HuH-7 (cell line): Measurements from ENCODE around the gene MELTF.

ENCODE experiments used
- DNase-seq: peaks from one replicate; pipeline ENCODE4 v3.0.0; 2011; ENCODE audit warnings: low spot score

Gene MELTF

GRCh38 chr3:197010556-197011351 is 18.9 kb downstream of the MELTF start:
- no peak for DNase-seq

DNA sequence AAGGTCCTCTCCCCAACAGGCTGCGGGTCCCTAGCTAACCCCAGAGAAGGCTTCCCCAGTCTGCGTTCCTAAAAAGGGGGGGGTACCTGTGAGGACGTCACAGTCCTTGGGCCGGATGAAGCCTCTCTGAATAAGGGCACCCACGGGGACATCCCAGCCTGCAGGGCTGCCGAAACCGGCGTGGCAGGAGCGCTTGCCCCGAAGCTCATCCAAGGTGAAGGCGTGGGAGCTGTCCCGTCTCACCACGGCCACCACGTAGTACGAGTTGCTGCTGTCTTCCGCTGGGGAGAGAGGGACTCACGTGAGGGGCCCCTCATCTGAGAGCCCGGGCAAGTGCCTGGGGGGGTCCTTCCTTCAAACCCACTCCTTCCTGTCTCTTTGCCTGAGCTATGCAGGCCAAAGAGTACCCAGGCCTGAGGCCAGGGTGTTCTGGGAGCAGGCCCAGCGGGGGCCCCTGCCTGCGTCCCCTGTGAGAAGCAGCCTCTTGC is 20.0 kb downstream of the MELTF start:
- DNase-seq, result no peak

- no peak for DNase-seq
Observed at GRCh38 chr3:197008436-197009209, 21.0 kb downstream of the MELTF start.

- no peak for DNase-seq
Observed at GRCh38 chr3:197007953-197008352, 21.7 kb downstream of the MELTF start.

GRCh38 chr3:197007296-197007940 is 22.2 kb downstream of the MELTF start:
- no peak for DNase-seq

- no peak for DNase-seq
Observed at GRCh38 chr3:197006860-197007259, 22.8 kb downstream of the MELTF start.

GRCh38 chr3:197006446-197006845 is 23.2 kb downstream of the MELTF start:
- no peak for DNase-seq

- DNase-seq, result peak; percentile 67
Observed at GRCh38 chr3:197003461-197004385, 25.9 kb downstream of the MELTF start.

DNA sequence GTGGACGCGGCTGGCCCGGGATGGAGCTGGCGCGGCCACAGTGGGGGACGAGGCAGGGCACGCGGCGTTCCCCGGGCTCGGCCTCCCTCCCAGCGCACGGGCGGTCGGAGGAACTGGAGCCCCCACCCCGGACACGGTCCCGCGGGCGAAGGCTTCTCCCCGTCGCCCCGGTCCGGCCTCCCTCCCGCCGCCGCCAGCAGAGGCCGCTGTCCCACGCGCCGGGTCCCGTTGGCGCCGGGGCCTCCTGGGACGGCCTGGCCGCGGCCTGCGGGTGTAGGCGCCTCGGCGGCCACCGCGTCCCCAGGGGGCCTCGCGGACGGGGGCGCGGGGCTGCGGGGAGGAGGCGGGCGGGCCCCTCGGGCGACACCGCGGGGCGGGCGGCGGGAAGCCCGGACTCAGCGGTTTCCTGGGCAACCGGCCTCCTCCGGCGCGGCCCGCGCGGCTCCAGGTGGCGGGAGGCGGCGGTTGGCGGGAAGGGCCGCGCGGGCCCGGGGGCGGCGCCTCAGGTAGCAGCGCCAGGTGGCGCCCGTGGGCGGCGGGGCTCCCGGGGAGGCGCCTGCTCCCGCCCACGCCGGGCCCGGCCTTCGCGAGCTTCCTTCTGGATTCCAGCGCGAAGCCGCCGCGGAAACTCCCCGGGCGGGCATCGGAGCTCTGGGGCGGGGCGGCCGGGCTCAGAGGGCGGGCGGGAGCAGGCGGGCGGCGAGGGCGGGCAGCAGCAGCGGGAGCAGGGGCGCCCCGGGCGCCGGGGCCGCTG is 26.7 kb downstream of the MELTF start:
- DNase-seq, result peak; percentile 94

GRCh38 chr3:197001972-197002700 is 27.5 kb downstream of the MELTF start:
- no peak for DNase-seq

DNA sequence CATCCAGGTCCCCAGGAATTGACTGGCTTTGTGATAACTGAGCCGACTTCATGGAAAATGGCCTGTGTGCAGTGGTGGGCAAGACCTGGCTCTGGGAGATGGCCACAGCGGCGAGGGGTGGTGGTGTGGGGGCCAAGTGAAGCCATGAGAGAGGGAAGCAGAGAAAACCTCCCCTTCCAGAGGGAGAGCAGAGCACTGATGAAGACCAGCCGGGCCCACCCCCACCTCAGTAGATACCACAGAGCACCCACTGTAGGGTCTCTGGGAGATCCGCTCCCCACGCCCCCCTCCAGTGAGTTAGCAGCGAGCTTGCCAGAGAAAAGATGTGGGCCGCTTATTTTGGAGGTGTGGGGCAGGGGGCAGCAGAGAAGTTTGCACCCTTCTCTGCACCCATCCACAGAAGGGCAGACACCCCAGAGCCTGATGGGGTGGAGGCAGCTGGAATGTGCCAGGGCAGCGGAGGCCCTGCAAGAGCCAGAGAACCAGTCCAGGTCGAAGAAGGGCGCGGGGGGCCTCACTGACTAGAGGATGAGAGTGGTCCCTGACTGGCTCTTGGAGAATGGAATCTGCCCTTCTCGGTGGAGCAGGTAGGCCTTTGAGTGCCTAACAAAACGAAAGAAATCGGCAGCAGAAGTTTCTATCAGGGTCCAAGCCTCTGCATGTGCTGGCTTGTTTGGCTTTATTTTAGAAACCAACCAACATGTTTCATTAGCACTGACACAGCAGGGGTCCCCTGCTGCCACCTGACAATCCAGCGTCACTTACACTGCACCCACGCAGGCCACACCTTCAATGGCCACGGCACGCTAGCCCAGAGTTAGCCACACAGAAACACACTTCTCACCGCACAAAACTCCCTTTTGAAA is 28.3 kb downstream of the MELTF start:
- no peak for DNase-seq

DNA sequence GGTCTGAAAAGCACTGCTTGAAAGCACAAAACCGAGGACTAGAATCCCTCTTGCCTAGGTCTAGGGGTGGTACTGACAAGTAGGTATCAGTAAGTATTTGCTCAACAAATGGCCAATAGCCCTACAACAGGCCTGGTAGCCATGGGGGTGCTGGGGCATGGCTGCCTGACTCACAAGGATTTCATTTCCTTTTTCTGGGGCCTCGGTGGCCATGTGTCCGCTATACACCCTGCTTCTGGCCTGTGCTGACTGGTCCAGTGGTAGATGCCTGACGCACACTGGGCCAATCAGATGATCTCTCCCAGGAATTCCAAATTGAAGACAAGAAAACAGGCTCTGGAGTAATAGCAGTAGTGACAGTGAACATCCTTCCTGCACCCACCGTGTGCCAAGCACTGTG is 29.4 kb downstream of the MELTF start:
- DNase-seq, result no peak

- no peak for DNase-seq
Observed at GRCh38 chr3:196998966-196999760, 30.5 kb downstream of the MELTF start.

GRCh38 chr3:196997311-196997710 is 32.3 kb downstream of the MELTF start:
- no peak for DNase-seq

DNA sequence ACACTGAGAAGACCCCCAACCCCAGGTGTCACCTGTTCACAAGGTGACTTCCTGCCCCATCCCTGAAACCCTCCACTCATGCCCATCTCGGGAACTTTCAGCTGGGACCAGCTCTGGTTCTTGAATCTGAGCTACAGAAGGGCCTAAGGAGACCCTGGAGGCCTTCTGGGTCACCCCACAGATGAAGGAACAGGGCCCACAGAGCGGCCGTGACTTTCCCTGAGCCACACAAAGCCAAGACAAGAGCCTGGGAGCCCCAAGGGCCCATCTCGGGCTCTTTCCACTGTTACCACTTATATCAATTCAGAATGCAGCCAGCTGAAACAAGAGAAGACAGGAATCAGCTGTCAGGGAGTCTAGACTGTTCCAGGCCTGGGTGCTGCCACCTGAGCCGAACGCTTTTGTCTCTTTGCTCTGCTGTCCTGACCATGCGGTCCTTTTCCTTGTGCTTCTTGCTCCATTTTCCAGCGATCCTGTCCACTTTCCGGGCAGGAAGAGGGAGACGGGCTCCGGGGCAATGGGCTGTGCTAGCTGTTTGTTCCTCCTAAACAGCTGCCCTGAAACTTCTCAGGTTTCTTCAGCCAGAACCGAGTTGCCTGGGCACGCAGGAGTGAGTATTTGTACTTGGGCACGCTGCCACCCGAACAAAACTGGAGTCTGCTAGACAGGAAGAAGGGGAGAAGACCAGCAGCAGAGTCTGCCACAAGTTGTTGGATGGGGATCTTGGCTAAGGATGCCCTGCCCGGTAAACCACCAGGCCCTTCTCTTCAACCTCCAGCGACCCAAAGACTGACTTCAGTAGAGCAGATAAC is 33.0 kb downstream of the MELTF start:
- no peak for DNase-seq

GRCh38 chr3:196995646-196996355 is 33.8 kb downstream of the MELTF start:
- no peak for DNase-seq

DNA sequence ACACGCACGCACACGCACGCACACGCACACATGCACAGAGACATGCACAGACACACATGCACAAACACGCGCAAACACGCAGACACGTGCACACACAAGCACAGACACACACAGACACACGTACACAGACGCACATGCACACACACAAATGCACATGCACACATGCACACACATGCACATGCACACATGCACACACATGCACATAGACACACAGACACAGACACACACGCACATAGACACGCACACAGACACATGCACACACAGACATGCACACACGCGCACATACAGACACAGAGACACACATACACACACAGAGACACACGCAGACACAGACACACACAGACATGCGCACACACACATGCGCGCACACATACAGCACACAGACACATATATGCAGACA is 34.6 kb downstream of the MELTF start:
- DNase-seq, result no peak
